OCI-LY3 (cell line): ENCODE results near the gene VPS8.

ENCODE experiments used
- H2AFZ ChIP-seq: fragments of 200-600, 300-600 bp; shearing (Covaris generic); 2 replicates; pipeline ENCODE4 v1.6.0; 2014; ENCODE audit warnings: antibody characterized with exemption, low read depth, low read length
- H3K27ac ChIP-seq: fragments of 200-600, 300-600 bp; sonication (generic); 2 replicates; pipeline ENCODE4 v1.5.1; 2014; ENCODE audit warnings: mild to moderate bottlenecking, low read length, moderate library complexity, mixed read lengths
- H3K27me3 ChIP-seq: fragments of 200-600, 300-600 bp; sonication (generic); 2 replicates; pipeline ENCODE4 v1.6.1; 2014; ENCODE audit warnings: low read depth, low read length, mixed read lengths
- H3K36me3 ChIP-seq: fragments of 200-600, 300-600 bp; sonication (generic); replicated peaks from 2 replicates; pipeline ENCODE3; 2014; ENCODE audit warnings: low read depth, low read length, mixed read lengths
- H3K4me1 ChIP-seq: fragments of 300-600, 200-600 bp; sonication (generic); 2 replicates; pipeline ENCODE4 v1.6.1; 2014; ENCODE audit warnings: low read length, mixed read lengths
- H3K4me2 ChIP-seq: fragments of 200-600, 300-600 bp; sonication (generic); 2 replicates; pipeline ENCODE4 v1.6.1; 2014; ENCODE audit warnings: low read length, mixed read lengths
- H3K4me3 ChIP-seq: fragments of 300-600, 200-600 bp; sonication (generic); 2 replicates; pipeline ENCODE4 v1.5.1; 2014; ENCODE audit warnings: antibody characterized with exemption, mild to moderate bottlenecking, low read length, moderate library complexity
- H3K79me2 ChIP-seq: fragments of 300-600, 200-600 bp; shearing (Covaris generic); 2 replicates; pipeline ENCODE4 v1.6.1; 2014; ENCODE audit warnings: mild to moderate bottlenecking, low read length, mixed read lengths
- H3K9ac ChIP-seq: fragments of 300-600, 200-600 bp; shearing (Covaris generic); 2 replicates; pipeline ENCODE4 v1.6.0; 2014; ENCODE audit warnings: mild to moderate bottlenecking, low read length, moderate library complexity
- H3K9me3 ChIP-seq: fragments of 200-600, 300-600 bp; shearing (Covaris generic); 2 replicates; pipeline ENCODE4 v1.6.1; 2014; ENCODE audit warnings: low read length, mixed read lengths; ENCODE audit not compliant: insufficient read depth
- H4K20me1 ChIP-seq: fragments of 200-600, 300-600 bp; sonication (generic); 2 replicates; pipeline ENCODE4 v1.6.1; 2016; ENCODE audit warnings: low read length, mixed read lengths; ENCODE audit not compliant: insufficient read depth
- EZH2phosphoT487 ChIP-seq: fragments of 200-600 bp; shearing (Covaris generic); IDR thresholded peaks from 2 replicates; pipeline ENCODE4 v1.6.1; 2018; ENCODE audit warnings: antibody characterized with exemption, mixed run types, low read depth
- TF ChIP-seq, protein P1 (sequence below): fragments of 200-600, 300-600 bp; sonication (generic); IDR thresholded peaks from 2 replicates; pipeline ENCODE4 v1.5.1; 2014; ENCODE audit warnings: antibody characterized with exemption, low read length, low read depth

VPS8 gene

DNA sequence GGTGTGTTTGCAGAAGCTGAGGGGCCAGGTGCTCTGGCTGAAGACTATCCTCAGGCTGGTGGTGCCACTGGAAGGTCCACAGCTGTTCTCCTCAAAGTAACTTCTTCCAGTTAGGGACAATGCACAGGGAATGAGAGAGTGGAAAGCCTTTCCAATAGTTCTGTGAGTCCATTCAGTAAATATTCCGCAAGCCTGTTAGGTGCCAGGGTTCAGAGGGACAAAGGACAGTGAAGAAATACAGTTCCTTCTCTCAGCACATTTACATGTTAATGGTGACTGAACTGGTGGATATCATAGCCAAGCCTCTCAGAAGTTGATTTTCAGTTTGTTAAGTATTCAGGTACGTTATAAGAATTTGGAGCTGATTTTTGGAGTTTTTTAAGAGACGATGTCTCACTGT lies 218.4 kb downstream of the VPS8 start:
- Histone ChIP-seq H4K20me1 (no peaks in the 10 kb centered on the region), H3K4me3 (no peak overlapping the region), H3K4me2 (no peak overlapping the region), H3K4me1 (no peaks in the 10 kb centered on the region), H2AFZ (no peak overlapping the region), H3K27ac (no peak overlapping the region), H3K9me3 (no peaks in the 10 kb centered on the region), H3K9ac (no peak overlapping the region), H3K79me2 (no peaks in the 10 kb centered on the region), H3K27me3 (no peaks in the 10 kb centered on the region), H3K36me3 (peaks cover 4% of the 10 kb centered on the region)
- TF ChIP-seq, protein P1, sequence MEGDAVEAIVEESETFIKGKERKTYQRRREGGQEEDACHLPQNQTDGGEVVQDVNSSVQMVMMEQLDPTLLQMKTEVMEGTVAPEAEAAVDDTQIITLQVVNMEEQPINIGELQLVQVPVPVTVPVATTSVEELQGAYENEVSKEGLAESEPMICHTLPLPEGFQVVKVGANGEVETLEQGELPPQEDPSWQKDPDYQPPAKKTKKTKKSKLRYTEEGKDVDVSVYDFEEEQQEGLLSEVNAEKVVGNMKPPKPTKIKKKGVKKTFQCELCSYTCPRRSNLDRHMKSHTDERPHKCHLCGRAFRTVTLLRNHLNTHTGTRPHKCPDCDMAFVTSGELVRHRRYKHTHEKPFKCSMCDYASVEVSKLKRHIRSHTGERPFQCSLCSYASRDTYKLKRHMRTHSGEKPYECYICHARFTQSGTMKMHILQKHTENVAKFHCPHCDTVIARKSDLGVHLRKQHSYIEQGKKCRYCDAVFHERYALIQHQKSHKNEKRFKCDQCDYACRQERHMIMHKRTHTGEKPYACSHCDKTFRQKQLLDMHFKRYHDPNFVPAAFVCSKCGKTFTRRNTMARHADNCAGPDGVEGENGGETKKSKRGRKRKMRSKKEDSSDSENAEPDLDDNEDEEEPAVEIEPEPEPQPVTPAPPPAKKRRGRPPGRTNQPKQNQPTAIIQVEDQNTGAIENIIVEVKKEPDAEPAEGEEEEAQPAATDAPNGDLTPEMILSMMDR: no peak
- no peak for TF ChIP-seq EZH2phosphoT487

DNA sequence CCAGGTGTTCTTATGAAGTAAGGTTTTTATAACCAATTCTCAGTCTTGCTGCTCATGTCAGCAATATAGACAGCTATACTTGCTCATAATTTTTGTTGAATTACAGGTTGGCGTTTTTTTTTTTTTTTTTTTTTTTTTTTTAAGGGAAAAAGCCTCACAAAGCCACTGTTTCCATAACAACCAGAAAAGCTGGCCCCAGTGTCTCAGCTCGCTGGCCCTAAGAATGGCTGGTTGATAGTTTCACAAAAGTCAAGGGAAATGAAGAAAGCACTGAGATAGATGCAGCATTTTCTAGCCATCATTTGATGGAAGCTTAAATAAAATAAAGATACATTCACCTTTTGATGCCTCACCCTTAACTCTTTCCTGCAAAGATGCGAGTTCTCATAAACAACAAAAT lies 219.0 kb downstream of the VPS8 start:
- Histone ChIP-seq H2AFZ (no peak overlapping the region), H4K20me1 (no peaks in the 10 kb centered on the region), H3K36me3 (peaks cover 4% of the 10 kb centered on the region), H3K27ac (no peak overlapping the region), H3K27me3 (no peaks in the 10 kb centered on the region), H3K79me2 (no peaks in the 10 kb centered on the region), H3K9me3 (no peaks in the 10 kb centered on the region), H3K9ac (no peak overlapping the region), H3K4me1 (no peaks in the 10 kb centered on the region), H3K4me2 (no peak overlapping the region), H3K4me3 (no peak overlapping the region)
- TF ChIP-seq, protein P1: no peak
- TF ChIP-seq EZH2phosphoT487: no peak

DNA sequence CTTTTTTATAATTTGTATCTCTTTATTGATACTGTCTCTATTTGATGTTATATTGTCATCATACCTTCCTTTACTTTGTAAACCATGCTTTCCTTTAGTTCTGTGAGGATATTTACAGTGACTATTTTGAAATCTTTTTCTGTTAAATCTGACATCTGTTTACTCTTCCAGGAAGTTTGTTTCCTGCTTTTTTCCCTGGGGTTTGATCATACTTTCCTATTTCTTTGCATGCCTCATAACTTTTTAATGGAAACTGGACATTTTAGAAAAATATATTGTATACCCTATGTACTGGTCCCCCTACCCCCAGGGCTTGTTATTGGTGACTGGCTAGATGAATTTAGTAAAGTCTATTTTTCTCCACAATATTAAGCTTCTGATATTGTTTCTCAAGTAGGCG lies 225.8 kb downstream of the VPS8 start:
- H3K9me3 ChIP-seq: peaks cover 4% of the 10 kb centered on the region; the same call in 1 of the 2 replicates
- TF ChIP-seq, protein P1: no peak
- TF ChIP-seq EZH2phosphoT487: no peak
- no peaks in the 10 kb centered on the region for H4K20me1 ChIP-seq
- no peaks in the 10 kb centered on the region for H3K4me1 ChIP-seq
- no peak overlapping the region for H3K4me3 ChIP-seq
- no peak overlapping the region for H3K27ac ChIP-seq
- H3K9ac ChIP-seq: no peak overlapping the region
- peaks cover 4% of the 10 kb centered on the region for H3K36me3 ChIP-seq
- H2AFZ ChIP-seq: no peak overlapping the region
- no peak overlapping the region for H3K4me2 ChIP-seq
- no peaks in the 10 kb centered on the region for H3K27me3 ChIP-seq
- H3K79me2 ChIP-seq: no peaks in the 10 kb centered on the region

DNA sequence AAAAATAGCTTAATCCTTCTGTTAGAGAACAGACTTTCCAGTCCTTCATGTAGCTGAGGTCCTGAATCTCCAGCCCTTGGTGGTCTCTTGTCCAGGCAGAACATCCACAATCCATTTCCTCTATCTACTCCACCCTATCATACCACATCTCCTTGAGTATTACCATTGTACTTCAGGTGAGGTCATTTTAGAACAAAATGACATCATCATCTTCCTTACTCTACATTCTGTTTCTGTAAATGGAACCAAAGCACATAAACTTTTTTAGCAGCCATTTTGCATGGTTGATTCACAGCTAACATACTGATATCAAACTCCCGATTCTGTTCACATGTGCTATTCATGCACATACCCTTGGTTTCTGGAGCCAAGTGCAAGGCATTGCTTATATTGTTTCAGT lies 228.5 kb downstream of the VPS8 start:
- H3K9ac ChIP-seq: no peak overlapping the region
- H3K27ac ChIP-seq: no peak overlapping the region

More for the DNA sequence above, 228.5 kb downstream of the VPS8 start:
- Histone ChIP-seq H3K4me2 (no peak overlapping the region), H3K27me3 (no peaks in the 10 kb centered on the region), H3K4me3 (no peak overlapping the region), H3K9me3 (peaks cover 4% of the 10 kb centered on the region; the same call in 1 of the 2 replicates), H2AFZ (no peak overlapping the region), H3K36me3 (no peaks in the 10 kb centered on the region), H3K79me2 (no peaks in the 10 kb centered on the region), H3K4me1 (peaks cover 5% of the 10 kb centered on the region), H4K20me1 (no peaks in the 10 kb centered on the region)
- TF ChIP-seq, protein P1: no peak
- TF ChIP-seq EZH2phosphoT487: no peak
